T-helper 2 cell treated with Interferon-gamma antibody and Interleukin-4, amounts not matched to agents 100 ng/mL and 5 ng/mL, for 36 hours (primary cell): Measurements from ENCODE around the gene KDM2B. TPM values are rescaled to one million over a fixed set of nuclear protein-coding genes. Genes with fewer than 3 reads are reported as not detected.

ENCODE experiments used
- intact Hi-C: fragments of 100-400 bp; cut with micrococcal nuclease; formaldehyde crosslinking; loops from one replicate; pipeline ENCODE4 v1.15.1; 2023
- total RNA-seq: library from RNA; stranded (reverse); gene quantifications from 2 replicates; pipeline ENCODE4 v1.2.3, GENCODE V29; 2022

KDM2B gene
- total RNA-seq, 1 donor from 2014 or later: 60.4 TPM

- intact Hi-C loops: no loop called here
Measured at GRCh38 chr12:121440768-121441167, 140.1 kb downstream of the KDM2B start.

DNA sequence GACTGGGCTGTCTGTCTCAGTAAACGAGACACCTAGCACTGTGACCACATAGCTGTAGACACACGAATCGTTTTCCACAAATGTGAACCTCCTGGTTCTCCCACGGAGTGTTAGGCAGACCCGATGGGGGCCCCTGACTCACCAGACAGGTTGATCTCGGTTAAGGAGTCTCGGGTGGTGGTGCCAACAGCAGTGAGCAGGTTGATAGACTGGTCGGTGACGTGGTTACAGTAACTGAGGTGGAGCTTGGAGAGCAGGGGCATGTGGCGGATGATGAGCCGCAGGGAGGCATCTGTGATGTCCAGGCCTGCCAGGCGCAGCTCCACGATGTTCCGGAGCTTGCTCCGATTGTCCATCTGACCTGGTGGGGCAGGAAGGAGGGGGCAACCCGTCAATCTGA lies 141.1 kb downstream of the KDM2B start:
- intact Hi-C loops: no loop called here

- intact Hi-C loops: no loop called here
Measured at GRCh38 chr12:121438905-121439304, 141.9 kb downstream of the KDM2B start.

- intact Hi-C loops: no loop called here
Measured at GRCh38 chr12:121436706-121437105, 144.1 kb downstream of the KDM2B start.

- intact Hi-C loops: no loop called here
Measured at GRCh38 chr12:121432740-121433480, 147.9 kb downstream of the KDM2B start.

GRCh38 chr12:121430833-121431415 lies 149.9 kb downstream of the KDM2B start:
- intact Hi-C loops: no loop called here

- intact Hi-C loops: no loop called here
Measured at GRCh38 chr12:121428883-121429282, 151.9 kb downstream of the KDM2B start.

GRCh38 chr12:121427556-121428050 lies 153.2 kb downstream of the KDM2B start:
- intact Hi-C loops: no loop called here

DNA sequence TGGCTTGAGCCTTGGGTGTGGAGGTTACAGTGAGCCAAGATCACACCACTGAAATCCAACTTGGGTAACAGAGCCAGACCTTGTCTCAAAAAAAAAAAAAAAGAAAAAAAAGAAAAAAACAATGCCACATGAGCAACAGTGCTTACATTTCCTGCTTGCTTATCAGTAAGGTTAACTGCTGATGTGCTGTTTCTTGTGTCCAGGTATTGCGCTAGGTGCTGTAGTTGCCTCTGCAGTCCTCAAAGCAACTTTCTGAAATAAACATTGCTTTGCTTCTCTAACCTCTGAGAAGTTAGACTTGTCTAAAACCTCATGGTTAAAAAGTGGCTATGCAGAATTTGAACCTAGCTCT lies 156.2 kb downstream of the KDM2B start:
- intact Hi-C loops: no loop called here

GRCh38 chr12:121423682-121424623 lies 156.9 kb downstream of the KDM2B start:
- intact Hi-C loops: no loop called here

DNA sequence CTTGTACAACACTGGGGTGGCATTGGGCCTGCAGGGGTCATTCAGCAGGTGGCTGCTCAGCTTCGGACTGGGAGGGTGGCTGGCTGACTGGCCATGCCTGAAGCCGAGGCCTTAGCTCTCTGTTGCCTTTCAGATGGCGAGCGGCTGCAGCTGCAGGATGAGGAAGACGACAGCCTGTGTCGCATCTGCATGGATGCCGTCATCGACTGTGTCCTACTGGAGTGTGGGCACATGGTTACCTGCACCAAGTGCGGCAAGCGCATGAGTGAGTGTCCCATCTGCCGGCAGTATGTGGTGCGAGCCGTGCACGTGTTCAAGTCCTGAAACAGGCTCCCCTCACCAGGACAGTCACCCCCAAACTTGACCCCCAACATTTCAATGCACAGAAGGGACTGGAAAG lies 157.6 kb downstream of the KDM2B start:
- intact Hi-C loops: no loop called here

DNA sequence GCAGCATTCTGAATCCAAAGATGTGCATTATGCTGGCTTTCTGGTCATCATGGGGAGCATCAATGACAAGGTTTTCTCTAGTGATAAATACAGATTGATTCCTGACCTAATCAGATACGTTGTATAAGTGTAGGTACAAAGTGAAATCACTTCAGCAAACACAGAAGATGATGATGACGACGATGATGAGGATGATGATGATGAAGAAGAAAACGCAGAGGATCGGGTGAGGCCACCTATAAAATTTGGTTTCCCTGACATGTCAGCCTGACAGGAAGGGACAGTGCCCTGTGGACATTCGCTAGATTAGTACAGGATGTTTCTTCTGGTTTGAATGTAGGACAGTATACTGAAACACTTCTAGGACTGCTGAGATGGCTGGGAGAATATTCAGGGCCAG lies 160.7 kb downstream of the KDM2B start:
- intact Hi-C loops: no loop called here

- intact Hi-C loops: no loop called here
Measured at GRCh38 chr12:121417847-121418246, 163.0 kb downstream of the KDM2B start.

GRCh38 chr12:121413917-121414316 lies 166.9 kb downstream of the KDM2B start:
- intact Hi-C loops: no loop called here

DNA sequence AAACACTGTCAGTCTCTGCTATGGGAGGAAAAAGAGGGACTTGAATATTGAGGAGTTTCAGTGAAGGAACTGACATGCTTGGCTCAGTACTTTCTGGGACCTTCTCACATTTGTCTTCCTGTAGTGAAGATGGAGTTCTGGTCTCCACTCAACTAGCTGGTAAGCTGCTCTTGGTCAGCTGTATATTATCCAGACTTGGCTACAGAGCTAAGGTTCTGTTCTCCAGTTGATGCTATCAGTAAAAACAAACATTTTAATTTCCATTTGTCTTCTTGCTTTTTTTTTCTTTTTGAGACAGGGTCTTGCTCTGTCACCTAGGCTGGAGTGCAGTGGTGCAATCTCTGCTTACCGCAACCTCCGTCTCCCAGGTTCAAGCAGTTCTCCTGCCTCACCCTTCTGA lies 175.6 kb downstream of the KDM2B start:
- intact Hi-C loops: no loop called here

DNA sequence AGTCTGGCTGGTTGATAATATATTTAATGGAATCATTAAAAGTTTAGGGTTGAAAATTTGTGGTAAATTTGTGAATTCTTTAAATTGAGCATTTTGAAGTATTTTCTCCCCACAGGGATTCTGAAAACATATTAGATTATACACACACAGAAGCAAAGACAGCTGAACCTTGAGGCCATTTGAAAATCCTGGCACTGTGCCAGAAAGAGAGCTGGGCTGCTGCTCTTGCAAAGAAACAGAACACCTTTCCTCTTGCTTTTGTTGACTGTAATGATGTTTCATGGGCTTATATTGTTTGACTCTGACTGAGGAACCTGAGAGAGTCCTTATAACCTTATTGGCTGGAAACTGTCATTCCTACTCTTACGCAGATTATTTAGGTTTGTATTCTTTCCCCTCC lies 176.1 kb downstream of the KDM2B start:
- intact Hi-C loops: loop anchor here (5.0 kb wide), 3 partner anchors 63 to 1527 kb away; partner anchors contain the start of gene CIT

DNA sequence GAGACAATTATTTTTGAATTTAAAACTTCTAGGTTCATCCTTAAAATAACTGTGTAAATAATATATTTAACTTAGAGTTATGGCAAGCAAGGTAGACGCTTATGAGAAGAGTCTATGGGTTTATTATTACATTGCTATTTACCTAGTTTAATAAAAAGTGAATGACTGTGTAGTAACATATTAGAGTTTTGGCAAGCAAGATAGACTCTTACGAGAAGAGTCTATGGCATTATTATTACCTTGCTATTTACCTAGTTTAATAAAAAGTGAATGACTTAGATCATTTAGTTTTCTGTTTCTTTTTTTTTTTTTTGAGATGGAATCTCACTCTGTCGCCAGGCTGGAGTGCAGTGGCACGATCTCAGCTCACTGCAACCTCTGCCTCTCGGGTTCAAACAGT lies 177.1 kb downstream of the KDM2B start:
- intact Hi-C loops: loop anchor here (5.0 kb wide), 3 partner anchors 64 to 1526 kb away; partner anchors contain the start of gene CIT

DNA sequence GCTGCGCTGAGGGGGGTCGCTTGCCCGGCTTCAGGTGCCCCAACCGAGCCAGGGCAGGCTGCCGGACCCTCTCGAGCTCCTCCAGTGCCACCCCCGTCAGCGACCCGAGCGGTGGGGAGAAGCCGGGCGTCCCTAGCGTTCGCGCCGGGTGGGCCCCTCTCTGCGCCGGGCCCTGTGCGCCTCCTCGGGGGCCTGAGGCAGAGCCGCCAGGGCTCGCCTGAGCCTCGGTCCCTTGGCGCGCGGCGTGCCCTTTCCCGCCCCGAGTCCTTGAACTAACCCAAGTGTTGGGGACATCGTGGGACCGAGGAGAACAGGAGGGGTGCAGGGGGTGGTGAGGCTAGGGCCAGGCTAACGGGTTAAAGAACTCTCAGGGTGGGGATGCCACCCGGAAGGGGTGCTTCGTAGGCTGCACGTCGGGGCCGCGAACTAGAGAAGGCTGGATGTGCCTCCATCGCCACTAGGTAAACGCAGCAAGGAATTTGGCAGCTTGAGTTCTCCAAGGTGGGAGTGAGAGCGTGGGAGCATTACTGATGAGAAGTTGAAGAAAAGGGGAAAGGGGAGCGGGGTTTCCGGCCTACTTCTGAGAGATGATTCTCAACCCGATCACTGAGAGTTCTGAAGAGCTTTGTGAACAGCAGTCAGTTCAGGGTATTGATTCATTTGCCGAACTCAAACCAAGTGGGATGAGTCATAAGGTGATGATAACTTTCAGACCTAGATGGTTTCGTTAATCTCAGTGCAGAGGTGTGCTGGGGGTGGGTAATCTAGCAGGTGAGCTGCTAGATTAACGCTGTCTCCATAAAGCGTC lies 180.3 kb downstream of the KDM2B start:
- intact Hi-C loops: loop anchor here (1.0 to 5.0 kb wide), 4 partner anchors 48 to 1523 kb away; partner anchors contain the start of genes ANAPC5 and CIT

GRCh38 chr12:121399391-121400331 lies 181.2 kb downstream of the KDM2B start, which contains the start of gene RNF34:
Gene RNF34, plus strand, starts transcription at chr12:121400118. Its CDS starts 95 bp downstream, at chr12:121400213.
- intact Hi-C loops: loop anchor here (1.0 to 5.0 kb wide), 5 partner anchors 8 to 1522 kb away; partner anchors contain the start of genes ANAPC5 and CIT
